DMS53 (cell line): Measurements from ENCODE around the gene MRM2.

Experiments used
- DNase-seq: peaks from one replicate; lab custom pipeline; 2025; lab: John Stamatoyannopoulos, UW

MRM2 gene

DNA sequence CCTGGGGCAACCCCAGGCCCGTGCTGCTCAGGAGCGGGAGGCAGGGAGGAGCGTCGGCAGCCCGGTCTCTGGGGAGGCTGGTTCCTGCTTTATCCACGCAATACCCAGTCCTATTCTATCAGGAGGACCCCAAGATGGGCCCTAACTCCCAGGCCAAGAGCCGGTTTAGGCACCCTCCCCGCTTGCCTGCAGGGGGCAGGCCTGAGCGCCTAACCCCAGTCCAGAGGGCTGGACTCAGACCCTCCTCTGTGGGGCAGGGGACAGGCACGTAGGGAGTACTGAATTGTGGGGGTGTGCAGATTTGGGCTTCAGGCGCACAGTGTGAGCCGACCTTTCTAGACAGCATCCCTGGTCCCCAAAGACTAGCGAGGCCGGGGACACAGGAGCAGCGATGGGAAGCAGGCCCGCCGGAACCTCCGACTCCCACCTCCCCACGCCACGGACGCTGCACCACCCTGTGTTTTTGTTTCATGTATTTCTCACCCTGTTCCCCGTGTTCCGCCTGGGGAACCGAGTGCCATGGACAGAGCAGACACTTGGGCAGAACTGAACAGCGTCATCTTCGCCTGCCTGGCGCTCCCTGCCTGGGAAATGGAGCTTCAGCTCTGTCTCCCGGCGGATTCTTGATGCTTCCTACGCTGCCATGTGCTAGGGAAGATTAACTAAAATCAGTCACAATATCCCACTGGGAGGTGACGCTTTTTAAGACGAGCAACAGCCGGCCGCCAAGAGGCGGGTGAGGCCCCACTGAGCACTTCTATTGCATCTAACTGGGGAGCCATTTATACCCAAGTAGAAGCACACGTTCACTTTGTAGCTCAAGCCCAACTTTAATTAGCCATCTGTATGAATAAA lies 5.4 kb upstream of the MRM2 start:
- peak; percentile 40 for DNase-seq

DNA sequence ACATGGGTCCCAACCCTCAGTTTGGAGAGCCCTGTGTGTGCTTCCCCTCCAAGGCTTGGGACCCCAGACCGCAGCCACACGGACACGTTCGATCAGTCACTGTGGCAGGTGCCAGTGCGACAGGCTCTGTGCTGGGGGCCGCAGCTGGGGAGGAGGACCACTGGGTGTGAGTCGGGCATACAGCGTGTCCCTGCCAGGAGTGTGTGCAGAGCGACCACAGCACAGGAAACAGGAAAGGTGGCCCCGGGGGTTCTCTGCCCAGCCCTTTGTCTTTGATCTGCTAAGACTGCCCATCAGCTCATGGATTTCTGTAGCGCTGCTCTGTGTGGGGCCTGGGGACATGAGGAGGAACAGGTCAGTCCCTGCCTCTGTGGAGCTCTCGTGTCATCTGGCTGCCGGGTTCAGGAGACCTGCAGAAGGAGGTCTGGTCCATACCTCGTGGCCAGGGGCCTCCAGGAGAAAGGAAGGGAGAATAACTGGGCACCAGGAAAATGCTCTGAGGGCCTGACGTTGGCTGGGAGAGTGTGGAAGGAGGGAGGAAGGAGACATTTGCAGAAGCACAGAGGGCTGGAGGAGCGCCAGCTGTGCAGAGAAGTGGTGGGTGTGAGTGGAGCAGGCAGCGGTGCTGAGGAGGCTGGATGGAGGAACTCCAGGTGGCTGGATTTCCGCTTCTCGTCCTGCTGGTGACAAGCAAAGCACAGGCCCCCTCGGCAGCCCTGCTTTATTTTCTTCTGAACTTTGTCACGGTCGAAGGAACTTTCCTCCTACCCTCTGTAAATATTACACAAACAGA lies 4.1 kb upstream of the MRM2 start:
- no peak for DNase-seq

DNA sequence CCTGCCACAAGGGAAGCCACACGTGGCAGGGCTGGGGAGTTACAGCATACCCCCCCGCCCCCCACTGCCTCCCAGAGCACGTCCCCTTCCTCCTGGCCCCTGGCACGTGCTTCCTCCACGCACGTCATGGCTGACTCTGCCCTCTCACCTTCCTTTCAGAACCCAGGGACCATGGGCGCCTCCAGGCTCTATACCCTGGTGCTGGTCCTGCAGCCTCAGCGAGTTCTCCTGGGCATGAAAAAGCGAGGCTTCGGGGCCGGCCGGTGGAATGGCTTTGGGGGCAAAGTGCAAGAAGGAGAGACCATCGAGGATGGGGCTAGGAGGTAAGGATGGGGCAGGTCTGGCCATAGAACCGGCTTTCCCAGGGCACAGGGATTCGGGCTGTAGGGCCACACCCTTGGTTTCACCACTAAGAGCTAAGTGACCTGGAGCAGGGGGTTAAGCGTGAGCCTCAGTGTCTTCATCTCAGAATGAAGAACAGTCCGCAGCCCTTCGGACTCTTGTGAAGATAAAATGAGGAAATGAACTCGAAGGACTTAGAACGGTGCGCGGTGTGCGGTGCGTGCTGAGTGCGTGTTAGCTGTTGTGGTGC lies 2.5 kb upstream of the MRM2 start:
- no peak for DNase-seq

DNA sequence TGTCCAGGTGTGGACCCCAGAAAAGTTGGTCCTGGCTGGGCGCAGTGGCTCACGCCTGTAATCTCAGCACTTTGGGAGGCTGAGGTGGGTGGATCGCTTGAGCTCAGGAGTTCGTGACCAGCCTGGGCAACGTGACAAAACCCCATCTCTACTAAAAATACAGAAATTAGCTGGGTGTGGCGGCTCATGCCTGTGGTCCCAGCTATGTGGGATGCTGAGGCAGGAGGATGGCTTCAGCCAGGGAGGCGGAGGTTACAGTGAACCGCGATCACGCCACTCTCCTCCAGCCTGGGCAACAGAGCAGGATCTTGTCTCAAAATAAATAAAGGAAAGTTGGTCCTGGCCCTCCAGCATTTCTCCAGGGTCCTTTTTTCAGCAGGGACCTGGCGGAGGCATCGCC lies 1.5 kb upstream of the MRM2 start:
- DNase-seq = no peak

DNA sequence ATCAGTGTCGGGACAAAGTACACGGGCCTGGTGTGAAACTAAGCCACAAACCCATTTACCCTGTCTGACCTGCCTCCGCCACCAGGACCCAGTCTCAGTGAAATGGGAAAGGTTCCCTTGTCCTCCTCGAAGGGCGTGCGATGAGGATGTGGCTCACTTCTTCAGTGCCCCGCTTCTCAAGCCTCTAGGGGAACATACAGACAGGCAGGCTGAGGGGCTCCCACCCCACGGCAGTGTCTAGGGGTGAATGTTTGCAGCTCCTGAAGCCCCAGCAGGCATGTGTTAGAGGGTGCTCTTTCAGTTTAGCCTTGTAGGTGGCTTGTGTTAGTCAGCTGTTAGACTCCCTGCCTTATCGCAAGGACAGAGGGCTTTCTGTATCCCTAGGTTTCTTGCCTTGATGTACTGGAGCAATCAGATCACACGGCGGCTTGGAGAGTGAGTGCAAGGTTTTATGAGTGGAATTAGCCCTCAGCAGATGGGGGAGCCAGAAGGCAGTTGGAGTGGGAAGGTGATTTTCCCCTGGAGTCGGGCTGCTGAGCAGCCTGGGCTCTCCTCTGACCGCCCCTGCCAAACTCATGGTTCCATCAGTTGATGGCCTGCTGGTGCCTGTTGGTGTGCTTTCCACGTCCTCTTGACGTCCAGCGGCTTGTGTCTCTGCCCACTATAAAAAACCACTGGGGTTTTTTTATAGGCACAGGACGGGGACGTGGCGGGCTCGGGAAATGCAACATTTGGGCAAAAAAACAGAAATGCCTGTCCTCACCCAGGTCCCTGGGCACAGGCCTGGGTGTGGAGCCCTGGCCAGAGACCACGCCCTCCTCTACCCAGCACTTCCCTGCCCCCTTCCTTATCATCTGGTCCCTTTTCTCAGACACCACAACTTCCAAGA lies 780 bp upstream of the MRM2 start:
- peak; percentile 65 for DNase-seq

DNA sequence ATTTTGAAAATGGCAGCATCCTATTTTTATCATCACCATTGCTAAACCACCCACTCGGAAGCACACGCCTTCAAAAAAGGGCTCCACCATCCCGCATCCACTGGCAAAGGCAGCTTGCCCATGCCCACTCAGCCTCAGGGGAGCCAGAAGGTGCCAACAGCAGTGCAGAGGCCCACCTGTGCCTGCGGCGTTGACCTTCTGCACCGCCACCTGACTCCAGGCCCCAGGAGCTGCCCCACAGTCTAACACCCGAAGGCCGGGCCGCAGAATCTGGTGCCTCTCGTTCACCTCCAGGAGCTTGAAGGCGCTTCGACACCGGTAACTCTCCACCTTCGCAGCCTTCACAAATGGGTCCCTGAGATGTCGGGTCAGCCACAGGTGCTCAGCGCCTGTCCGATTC lies 2.8 kb downstream of the MRM2 start:
- no peak for DNase-seq

DNA sequence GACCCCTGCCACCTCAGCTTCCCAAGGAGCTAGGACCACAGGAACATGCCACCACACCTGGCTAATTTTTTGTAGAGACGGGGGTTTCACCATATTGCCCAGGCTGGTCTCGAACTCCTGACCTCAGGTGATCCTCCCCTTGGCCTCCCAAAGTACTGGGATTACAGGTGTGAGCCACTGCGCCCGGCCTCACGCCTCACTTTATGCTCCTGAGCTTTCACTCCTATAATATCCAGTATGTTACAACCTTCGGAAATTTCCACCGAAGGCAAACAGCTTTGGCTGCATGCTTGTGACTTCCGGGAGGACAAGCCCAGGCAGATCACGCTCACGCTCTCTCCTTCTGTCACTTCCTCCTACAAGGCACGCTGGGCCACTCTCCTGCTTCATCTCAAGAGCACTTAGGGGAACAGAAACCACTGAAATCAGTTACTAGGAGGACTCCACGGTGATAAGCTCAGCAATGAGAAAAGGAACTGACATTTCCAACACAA lies 4.8 kb downstream of the MRM2 start:
- DNase-seq = no peak

DNA sequence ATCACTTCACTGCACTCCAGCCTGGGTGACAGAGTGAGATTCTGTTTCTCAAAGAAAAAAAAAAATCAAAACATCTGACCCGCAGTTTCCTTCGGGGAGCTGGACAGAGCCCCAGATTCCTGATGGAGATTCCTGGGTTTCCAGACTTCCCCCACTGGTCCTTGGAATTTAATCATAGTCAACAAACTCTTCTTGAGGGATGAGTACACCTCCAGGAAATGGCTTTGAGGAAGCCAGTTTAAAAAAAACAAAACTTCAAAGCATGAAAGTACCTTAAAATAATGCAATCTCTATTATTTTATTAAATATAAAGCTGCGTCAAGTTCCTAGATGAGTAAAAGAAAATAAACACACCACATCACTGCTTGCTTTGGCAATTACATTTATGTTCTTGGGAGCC lies 8.1 kb downstream of the MRM2 start:
- no peak for DNase-seq

DNA sequence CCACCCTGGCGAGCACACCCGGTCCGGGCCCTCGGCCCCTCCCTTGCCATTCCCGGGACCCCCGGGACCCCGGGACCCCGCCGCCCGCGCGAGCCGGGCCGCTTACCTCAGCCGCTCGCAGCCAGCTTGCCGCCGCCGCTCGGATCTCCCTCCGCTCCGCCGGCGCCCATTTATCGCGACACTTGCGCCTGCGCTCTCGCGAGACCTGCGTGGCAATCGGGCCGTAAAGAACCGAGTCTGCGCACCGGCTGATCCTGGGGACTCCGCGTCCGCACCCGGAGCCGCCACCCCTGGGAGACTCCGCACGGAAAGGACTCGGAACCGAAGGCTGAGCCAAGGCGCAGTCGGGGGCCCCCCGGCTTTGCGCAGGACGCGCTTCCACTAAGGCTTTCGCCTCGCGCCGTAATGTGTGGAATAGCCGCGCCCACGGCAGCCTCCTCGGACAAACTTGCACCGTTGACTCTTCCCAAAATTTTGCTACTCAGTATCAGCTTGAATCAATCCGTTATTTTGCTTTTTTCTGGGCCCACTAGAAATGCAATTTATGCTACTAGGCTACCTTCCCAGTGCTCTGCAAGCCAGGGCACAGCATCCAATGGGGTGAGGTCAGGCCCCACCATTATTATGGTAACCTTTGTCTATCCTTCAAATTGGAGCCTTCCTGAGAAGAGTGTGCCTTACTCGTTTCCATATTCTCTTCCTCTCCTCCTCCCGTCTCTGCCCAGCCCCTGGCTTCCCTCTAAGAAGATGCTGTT lies 9.1 kb downstream of the MRM2 start, which contains the start of gene MAD1L1:
Gene MAD1L1 (minus strand): TSS at position 180 of the 755 bp plus-strand sequence. CDS start 2,812 bp downstream, outside the sequence.
- DNase-seq = peak; percentile 96

DNA sequence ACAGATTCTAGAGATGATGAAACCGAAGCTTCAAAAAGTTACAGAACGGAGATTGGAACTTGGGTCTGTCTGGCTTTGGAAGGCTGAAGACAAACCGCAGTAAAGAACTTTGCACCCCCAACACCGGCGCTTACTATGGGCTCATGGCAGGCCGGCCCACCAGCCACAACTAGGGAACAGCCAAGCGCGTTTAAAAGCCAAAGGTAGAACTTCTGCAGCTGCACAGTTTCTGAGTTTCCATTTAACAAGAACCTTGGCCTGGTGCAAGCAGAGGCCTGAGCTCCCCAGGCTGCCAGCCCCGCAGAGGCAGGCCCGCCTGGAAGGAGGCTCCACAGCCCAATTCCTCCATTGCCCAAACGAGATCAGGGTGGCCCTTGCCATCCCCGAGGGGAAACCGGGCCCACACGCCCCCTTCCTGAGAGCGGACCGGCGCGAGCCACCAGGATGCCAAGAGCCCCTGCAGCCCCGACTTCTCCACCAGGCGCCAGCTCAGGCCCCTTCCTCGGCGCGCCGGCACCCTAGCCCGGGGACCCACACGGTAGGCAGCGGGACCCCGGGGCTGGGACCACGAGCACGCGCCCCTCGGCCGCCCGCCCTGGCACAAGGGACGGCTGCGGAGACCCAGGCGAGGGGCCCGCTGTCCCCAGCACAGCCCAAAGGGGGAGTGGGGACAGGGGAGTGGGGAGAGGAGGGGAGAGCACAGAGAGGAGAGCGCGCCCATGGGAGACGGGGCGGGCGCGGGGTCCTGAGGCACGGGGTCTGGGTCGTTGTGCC lies 9.8 kb downstream of the MRM2 start:
- peak; percentile 41 for DNase-seq

DNA sequence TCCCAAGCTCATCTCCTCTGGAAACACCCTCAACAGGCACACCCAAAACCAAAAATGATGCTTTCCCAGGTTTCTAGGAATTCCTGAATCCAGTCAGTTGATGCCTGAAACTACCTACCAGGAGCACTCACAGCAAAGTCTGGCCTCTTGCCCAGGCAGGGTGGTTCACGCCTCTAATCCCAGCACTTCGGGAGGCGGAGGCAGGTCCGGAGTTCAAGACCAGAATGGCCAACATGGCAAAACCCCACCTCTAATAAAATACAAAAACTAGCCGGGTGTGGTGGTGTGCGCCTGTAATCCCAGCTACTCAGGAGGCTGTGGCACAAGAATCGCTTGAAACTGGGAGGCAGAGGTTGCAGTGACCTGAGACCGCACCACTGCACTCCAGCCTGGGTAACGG lies 11.1 kb downstream of the MRM2 start:
- no peak for DNase-seq

DNA sequence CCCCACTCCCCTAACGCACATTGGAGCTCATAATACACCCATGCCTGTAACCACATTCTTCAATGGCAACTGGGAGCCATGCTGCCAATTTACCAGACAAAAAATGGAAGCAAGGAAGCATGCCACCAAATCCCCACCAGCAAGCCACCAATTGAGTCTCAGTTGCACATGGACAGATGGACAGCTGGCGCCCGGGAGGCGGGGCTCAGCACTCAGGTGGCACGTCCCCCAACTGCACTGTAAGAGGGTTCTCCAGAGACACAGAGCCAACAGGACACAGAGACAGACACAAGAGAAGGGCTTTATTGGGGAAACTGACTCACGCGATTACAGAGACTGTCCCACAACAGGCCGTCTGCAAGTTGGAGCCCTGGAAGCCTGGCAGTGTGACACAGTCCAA lies 11.8 kb downstream of the MRM2 start:
- no peak for DNase-seq

DNA sequence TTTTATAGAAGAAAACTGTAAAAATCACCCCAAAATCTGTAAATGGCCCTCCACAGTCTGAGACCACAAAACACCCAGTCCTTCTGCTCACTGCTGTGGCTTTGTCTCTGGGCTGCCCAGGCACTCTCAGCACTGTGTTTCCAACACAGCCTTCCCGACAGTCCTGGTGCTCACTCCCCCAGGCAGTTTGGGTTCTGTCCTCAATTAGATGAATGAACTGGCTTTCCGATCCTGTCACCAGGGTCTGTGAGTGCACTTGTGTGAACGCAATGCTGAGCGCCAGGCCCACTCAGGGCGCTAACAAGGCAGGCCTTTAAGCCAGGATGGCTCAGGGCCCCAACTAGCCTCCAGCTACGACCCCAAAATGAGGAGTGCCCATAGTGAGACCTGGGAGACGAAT lies 12.5 kb downstream of the MRM2 start:
- DNase-seq = no peak

DNA sequence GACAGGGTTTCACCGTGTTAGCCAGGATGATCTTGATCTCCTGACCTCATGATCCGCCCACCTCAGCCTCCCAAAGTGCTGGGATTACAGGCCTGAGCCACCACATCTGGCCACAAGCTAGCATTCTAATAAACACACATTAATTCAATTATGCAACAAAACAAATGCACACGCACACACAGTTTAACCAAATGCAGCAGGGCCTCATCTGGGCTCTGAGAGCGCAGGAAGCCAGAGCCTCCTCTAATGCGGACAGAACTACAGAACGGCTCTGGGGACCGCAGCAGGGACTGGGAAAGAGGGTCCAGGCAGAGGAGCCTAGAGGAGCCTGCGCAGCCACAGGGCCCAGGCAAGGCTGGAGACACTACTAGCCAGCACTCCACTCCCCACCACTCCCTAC lies 13.1 kb downstream of the MRM2 start:
- no peak for DNase-seq

DNA sequence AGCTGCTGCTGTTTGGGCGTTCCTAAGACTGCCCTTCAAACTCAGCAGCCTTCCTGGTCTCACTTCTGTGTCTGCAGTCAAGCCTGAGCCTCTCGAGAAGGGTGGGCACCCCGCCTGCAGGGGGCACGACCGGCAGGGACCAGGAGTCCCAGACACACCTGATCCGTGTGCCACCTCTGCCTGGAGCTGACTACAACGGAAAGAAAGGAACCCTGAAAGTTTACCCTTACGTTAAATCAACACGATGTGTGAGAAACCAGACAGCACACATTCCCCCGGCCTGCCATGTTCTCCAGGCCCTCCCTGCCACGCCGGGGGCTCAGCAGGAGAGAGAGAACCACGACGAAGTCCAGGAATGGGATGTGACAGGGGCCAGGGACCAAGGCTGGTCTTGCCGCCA lies 14.3 kb downstream of the MRM2 start:
- DNase-seq = no peak

DNA sequence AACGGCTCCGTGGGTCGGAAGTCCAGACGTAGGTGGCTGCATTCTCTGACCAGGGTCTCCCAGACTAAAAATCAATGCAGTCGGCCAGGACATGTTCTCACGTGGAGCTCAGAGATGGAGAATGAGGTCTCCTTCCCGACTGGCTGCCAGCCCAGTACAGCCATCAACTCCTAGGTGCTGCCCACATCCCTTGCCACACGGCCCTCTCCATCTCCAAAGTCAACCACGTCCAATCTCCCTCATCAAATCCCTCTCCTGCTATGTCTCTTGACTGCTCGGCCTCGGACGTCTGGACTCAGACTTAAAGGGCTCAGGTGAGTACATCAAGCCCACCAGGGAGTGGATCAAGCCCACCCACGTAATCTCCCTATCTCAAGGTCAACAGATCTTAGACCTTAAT lies 16.2 kb downstream of the MRM2 start:
- no peak for DNase-seq

DNA sequence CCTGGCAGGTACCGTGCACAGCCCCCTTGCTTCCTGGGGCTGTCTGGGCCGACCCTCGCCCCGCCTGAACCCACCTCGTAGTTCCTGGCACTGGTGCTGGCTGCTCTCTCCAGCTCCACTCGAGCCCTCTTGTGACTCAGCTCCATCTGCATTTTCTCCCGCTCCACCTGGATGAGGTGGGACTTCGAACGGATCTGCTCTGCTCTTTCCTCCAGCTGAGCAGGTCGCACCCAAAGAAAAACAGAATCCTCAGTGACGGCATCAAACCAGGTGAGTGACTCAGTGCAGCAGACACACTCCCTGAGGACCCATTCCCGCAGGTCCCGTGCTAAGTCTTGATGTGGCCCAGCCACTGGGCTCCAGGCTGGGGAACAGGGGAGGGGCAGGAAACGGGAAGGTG lies 16.7 kb downstream of the MRM2 start:
- DNase-seq = no peak

DNA sequence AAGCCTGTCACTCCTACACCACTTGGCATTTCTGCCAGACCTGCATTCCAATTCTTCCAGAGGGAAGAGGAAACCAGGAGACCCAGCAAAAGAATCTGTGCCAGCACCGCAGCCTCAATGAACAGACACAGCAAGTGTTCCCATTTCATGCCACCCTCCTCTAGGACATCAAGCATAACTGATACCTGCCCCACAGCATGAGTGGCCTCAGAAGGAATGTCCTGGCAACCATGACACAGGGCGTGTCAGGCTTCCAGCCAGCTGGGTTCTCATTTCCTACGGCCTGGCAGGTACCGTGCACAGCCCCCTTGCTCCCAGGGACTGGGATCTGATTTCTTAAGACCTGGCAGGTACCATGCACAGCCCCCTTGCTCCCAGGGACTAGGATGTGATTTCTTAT lies 17.1 kb downstream of the MRM2 start:
- DNase-seq = no peak

DNA sequence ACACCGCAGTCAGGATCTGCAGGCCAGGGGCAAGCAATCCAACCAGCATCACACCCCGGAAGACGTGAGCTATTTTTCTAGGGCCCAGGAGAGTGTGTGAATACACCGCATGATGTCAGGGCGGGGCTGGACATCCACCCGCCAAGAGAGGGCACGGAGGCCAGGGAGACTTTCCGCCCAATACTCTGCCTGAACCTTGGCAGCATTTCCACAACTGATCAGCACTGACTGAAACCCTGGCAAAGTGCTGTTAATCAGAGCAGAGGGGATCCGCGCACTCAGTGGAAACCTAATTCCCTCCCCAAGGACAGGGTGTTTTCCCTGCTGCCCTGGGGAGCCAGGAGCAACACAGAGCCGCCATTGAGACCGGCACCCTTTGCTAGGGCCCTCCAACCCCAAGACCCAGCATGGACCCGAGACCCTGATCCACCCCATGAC lies 17.5 kb downstream of the MRM2 start:
- no peak for DNase-seq

DNA sequence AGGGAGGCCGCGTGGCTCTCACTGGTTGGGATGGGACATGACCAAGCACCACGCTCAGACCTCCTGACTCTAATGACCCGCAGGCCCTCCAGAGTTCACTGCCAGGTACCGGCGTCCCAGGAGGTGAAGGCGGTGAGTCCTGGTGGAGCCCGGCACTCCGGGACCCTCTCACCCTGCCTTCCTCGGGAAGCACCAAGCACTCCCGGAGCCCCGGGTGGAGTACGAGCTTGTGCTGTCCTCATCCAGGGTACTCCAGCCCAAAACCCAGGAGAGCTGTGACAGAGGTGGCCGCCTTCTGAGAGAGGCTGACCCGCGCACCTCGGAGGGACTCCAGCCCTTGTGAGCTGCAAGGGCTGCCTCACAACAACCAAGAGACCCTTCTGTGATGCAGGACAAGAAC lies 18.7 kb downstream of the MRM2 start:
- no peak for DNase-seq
